ENCODE measurements around the gene POSTN.
"Not testable (repeated sequence)": the region's sequence is repeated elsewhere in the genome, so short reads cannot be mapped to it uniquely, and the experiment has no call there.

Gene POSTN

GRCh38 chr13:37599519-37599918 lies 951 bp upstream of the POSTN start:
- Histone ChIP-seq H3K27me3 (no peaks in the 10 kb centered on the region), H3K36me3 (no peaks in the 10 kb centered on the region), H4K20me1 (no peaks in the 10 kb centered on the region), H3K4me2 (no peak overlapping the region), H3K4me1 (peaks cover 7% of the 10 kb centered on the region; the same call in 1 of the 2 replicates), H3K4me3 (no peak overlapping the region), H3K27ac (no peak overlapping the region), H3K9me3 (no peaks in the 10 kb centered on the region), H3K9ac (no peak overlapping the region)
- no peak for TF ChIP-seq Cebpa-rat (IDR thresholded peaks at IDR 0.05)

GRCh38 chr13:37597477-37598025 lies 1.0 kb downstream of the POSTN start:
- Histone ChIP-seq H3K9me3 (no peaks in the 10 kb centered on the region), H3K27me3 (no peaks in the 10 kb centered on the region), H3K4me1 (no peaks in the 10 kb centered on the region), H4K20me1 (no peaks in the 10 kb centered on the region), H3K4me3 (no peak overlapping the region), H3K9ac (no peak overlapping the region), H3K27ac (no peak overlapping the region), H3K4me2 (no peak overlapping the region), H3K36me3 (no peaks in the 10 kb centered on the region)
- TF ChIP-seq Cebpa-rat (IDR thresholded peaks at IDR 0.05): no peak

DNA sequence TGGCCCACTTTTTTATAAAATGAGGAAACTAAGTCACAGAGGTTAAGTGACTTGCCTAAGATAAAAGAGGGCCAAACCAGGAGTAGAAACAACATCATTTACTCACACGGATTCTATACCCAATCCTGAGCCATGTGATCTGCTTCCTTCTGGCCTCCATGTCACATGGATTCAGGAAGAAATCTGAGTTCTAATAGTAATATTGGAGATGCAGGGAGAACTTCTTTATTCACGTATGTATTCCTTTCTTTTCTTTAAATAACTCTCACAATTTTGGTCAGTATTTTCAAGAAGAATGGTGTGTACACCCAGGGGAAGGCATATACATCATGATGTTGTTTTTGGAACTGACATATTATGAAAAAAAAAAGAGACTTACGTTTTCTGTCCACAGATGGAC lies 1.8 kb downstream of the POSTN start:
- H3K4me3 ChIP-seq: no peak overlapping the region
- no peaks in the 10 kb centered on the region for H3K9me3 ChIP-seq
- TF ChIP-seq Cebpa-rat (IDR thresholded peaks at IDR 0.05): no peak

GRCh38 chr13:37595162-37595561 lies 3.4 kb downstream of the POSTN start:
- H4K20me1 ChIP-seq: no peaks in the 10 kb centered on the region

More for the DNA sequence above, 1.8 kb downstream of the POSTN start:
- H3K27me3 ChIP-seq: no peaks in the 10 kb centered on the region
- H3K4me1 ChIP-seq: no peaks in the 10 kb centered on the region
- no peak overlapping the region for H3K9ac ChIP-seq
- H3K36me3 ChIP-seq: no peaks in the 10 kb centered on the region
- H4K20me1 ChIP-seq: no peaks in the 10 kb centered on the region
- H3K4me2 ChIP-seq: no peak overlapping the region
- no peak overlapping the region for H3K27ac ChIP-seq

DNA sequence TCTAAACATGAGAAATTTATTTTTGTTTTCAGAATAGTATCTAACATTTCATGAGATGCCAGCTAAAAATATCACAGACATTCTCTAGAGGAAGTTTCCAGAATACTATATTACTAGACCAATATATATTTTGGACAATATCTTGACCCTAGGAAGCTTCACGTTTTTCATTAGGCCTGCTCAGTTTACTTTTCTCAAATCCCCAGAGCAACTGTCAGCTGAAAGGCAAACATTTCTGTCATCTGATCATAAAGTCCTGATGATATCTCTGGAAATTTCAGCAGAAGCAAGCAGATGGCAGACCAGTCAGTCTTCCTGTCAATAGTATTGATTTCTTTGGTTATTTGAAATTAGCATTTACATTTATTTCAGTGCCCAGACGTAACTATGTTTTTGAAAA lies 4.0 kb downstream of the POSTN start:
- H3K4me3 ChIP-seq: no peak overlapping the region
- no peaks in the 10 kb centered on the region for H4K20me1 ChIP-seq
- no peak overlapping the region for H3K27ac ChIP-seq
- no peak overlapping the region for H3K9ac ChIP-seq
- no peaks in the 10 kb centered on the region for H3K9me3 ChIP-seq
- no peaks in the 10 kb centered on the region for H3K27me3 ChIP-seq
- TF ChIP-seq Cebpa-rat (IDR thresholded peaks at IDR 0.05): no peak
- H3K4me2 ChIP-seq: no peak overlapping the region
- H3K4me1 ChIP-seq: no peaks in the 10 kb centered on the region
- no peaks in the 10 kb centered on the region for H3K36me3 ChIP-seq

More at GRCh38 chr13:37595162-37595561, 3.4 kb downstream of the POSTN start:
- Histone ChIP-seq H3K4me3 (no peak overlapping the region), H3K27ac (no peak overlapping the region), H3K4me2 (no peak overlapping the region), H3K27me3 (no peaks in the 10 kb centered on the region), H3K4me1 (no peaks in the 10 kb centered on the region), H3K36me3 (no peaks in the 10 kb centered on the region), H3K9ac (no peak overlapping the region), H3K9me3 (no peaks in the 10 kb centered on the region)
- no peak for TF ChIP-seq Cebpa-rat (IDR thresholded peaks at IDR 0.05)

GRCh38 chr13:37589381-37589780 lies 9.2 kb downstream of the POSTN start:
- not testable (repeated sequence) for H3K4me1 ChIP-seq, H3K4me3 ChIP-seq, H3K4me2 ChIP-seq, H3K9ac ChIP-seq, H3K27ac ChIP-seq, H4K20me1 ChIP-seq, H3K27me3 ChIP-seq, H3K9me3 ChIP-seq, H3K36me3 ChIP-seq

DNA sequence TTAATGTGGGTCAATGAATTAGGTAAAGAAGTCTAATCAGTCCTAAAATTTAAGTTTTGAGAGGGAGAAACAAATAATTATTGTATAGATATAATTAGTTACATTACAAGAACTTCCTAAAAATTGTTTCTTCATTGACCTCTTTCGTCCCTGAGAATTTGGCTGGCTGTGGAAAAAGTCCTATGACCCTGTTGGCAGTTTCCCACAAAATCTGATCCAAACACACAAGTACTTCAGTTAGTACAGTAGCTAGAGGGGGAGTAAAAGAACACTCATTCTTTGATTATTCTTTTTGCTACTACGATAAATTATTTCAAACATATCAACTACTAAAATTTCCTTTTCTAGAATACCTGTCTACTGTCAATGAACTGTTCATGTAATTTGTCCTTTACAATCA lies 11.3 kb downstream of the POSTN start:
- H4K20me1 ChIP-seq: no peaks in the 10 kb centered on the region
- H3K36me3 ChIP-seq: no peaks in the 10 kb centered on the region
- H3K27ac ChIP-seq: no peak overlapping the region
- no peak overlapping the region for H3K9ac ChIP-seq
- no peak overlapping the region for H3K4me2 ChIP-seq
- no peaks in the 10 kb centered on the region for H3K9me3 ChIP-seq
- H3K27me3 ChIP-seq: no peaks in the 10 kb centered on the region
- H3K4me3 ChIP-seq: no peak overlapping the region
- no peak for TF ChIP-seq Cebpa-rat (IDR thresholded peaks at IDR 0.05)
- H3K4me1 ChIP-seq: no peaks in the 10 kb centered on the region

- Histone ChIP-seq H3K36me3 (no peaks in the 10 kb centered on the region), H4K20me1 (no peaks in the 10 kb centered on the region), H3K27ac (no peak overlapping the region), H3K4me3 (no peak overlapping the region), H3K9me3 (no peaks in the 10 kb centered on the region), H3K9ac (no peak overlapping the region), H3K4me1 (no peaks in the 10 kb centered on the region), H3K27me3 (no peaks in the 10 kb centered on the region), H3K4me2 (no peak overlapping the region)
- TF ChIP-seq Cebpa-rat (IDR thresholded peaks at IDR 0.05): no peak
These were observed 12.4 kb downstream of the POSTN start for GRCh38 chr13:37586164-37586563.

GRCh38 chr13:37585541-37585940 lies 13.0 kb downstream of the POSTN start:
- H3K27ac ChIP-seq: no peak overlapping the region
- no peaks in the 10 kb centered on the region for H3K36me3 ChIP-seq
- H3K4me3 ChIP-seq: no peak overlapping the region
- no peaks in the 10 kb centered on the region for H3K4me1 ChIP-seq
- H3K4me2 ChIP-seq: no peak overlapping the region
- no peaks in the 10 kb centered on the region for H4K20me1 ChIP-seq
- no peaks in the 10 kb centered on the region for H3K27me3 ChIP-seq
- no peak for TF ChIP-seq Cebpa-rat (IDR thresholded peaks at IDR 0.05)
- no peak overlapping the region for H3K9ac ChIP-seq
- no peaks in the 10 kb centered on the region for H3K9me3 ChIP-seq

GRCh38 chr13:37576601-37577000 lies 22.0 kb downstream of the POSTN start:
- H3K27me3 ChIP-seq: no peaks in the 10 kb centered on the region
- H3K9ac ChIP-seq: no peak overlapping the region
- no peaks in the 10 kb centered on the region for H3K4me1 ChIP-seq
- no peaks in the 10 kb centered on the region for H3K36me3 ChIP-seq
- no peak overlapping the region for H3K4me3 ChIP-seq
- no peak for TF ChIP-seq Cebpa-rat (IDR thresholded peaks at IDR 0.05)
- no peak overlapping the region for H3K4me2 ChIP-seq
- no peak overlapping the region for H3K27ac ChIP-seq
- H4K20me1 ChIP-seq: no peaks in the 10 kb centered on the region
- no peaks in the 10 kb centered on the region for H3K9me3 ChIP-seq

- no peak overlapping the region for H3K4me3 ChIP-seq
- no peak overlapping the region for H3K4me2 ChIP-seq
- H4K20me1 ChIP-seq: no peaks in the 10 kb centered on the region
- H3K27me3 ChIP-seq: no peaks in the 10 kb centered on the region
- TF ChIP-seq Cebpa-rat (IDR thresholded peaks at IDR 0.05): no peak
- no peak overlapping the region for H3K9ac ChIP-seq
- H3K4me1 ChIP-seq: no peaks in the 10 kb centered on the region
- no peaks in the 10 kb centered on the region for H3K9me3 ChIP-seq
- H3K27ac ChIP-seq: no peak overlapping the region
- H3K36me3 ChIP-seq: no peaks in the 10 kb centered on the region
These were observed 33.1 kb downstream of the POSTN start for GRCh38 chr13:37565425-37565824.
